TTC549 (cell line): ENCODE results near the gene CTIF.

Experiments used
- FAIRE-seq: peaks from 2 replicates; lab custom pipeline; 2012; peaks lifted over from hg19 to GRCh38; lab: Jason Lieb, UNC

CTIF gene

DNA sequence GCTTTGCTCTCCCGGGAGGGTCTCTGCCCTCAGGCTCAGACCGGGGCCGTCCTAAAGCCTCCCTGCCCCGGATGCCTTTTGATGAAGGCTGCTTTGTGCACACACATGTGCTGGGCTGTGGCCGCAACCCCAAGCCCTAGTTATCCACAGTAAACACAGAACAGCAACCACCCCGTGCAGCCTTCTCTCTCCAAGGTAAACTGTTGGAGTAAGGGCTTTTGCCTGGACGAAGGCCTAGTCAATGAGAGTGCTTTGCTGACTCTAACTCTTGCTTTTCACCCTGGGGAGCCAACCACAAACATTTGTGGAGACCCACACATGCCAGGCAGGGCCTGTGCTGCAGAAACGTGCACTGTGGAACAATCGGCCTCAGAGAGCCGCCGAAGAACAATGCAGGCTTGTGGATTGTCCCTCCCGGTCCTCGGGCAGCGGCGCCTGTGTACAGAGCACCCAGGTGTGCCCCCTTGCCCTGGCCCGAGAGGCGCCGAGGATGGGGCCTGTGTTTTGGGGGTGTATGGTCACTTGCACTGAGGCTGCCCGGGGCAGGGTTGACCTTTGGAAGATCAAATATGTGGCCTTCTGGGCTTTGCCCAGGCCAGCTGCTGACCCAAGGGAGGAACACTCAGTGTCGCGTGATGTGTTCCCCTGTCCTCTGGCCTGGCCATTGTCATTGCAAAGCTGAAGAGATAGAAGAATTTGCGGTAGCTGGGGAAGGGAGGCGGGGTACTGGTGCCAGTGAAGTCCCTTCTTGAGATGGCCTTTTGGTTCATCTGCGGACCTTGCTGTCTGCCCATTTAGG, 37.0 kb downstream of the CTIF start:
- no peak for FAIRE-seq

DNA sequence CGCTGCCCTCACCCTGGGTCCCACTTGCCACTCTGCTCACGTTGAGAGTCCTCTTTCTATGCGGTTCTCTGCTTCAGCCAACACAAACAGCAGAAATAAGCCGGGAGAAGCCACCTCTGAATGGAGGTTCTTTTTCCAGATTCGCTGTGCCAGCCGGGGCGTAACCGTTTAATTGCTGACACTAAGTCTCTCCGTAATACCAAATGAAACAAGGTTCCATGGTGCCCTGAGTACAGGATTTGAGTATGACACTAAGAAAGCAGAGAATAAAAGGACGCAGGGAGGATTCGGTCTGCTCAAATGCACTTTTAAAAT, 37.6 kb downstream of the CTIF start:
- FAIRE-seq, result no peak

DNA sequence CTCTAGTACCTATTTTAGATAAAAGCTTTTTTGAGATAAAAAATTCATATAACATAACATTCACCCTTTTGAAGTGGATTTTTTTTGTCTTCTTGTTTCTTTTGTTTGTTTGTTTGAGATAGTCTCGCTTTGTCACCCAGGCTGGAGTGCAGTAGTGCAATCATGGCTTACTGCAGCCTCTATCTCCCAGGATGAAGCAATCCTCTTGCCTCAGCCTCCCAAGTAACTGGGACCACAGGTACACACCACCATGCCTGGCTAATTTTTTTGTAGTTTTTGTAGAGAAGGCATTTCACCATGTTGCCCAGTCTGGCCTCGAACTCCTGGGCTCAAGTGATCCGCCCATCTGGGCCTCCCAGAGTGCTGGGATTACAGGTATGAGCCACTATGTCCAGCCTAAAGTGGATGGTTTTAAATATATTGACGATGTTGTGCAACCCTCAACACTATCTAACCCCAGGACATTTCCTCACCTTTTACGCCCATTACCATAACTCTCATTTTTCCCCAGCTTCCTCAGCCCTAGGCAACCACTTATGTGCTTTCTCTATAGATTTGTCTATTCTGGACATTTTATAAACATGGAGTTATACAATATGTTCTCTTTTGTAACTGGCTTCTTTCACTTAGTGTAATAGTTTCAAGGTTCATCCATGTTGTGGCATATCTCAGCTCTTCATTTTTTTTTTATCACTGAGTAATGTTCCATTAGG, 38.8 kb downstream of the CTIF start:
- FAIRE-seq, result no peak

DNA sequence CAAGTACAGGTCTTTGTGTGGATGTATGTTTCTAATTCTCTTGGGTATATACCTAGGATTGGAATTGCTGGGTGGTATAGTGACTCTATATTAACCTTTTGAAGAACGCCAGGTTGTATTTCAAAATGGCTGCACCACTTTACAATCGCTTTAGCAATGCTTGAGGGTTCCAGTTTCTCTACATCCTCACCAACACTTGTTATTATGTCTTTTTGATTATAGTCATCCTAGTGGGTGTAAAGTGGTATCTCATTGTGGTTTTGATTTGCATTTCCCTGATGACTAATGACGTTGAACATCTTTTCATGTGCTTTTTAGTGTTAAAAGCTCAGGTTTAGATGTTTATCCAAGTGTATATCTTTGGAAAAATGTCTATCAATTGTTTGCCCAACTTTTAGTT, 39.5 kb downstream of the CTIF start:
- FAIRE-seq, result no peak

DNA sequence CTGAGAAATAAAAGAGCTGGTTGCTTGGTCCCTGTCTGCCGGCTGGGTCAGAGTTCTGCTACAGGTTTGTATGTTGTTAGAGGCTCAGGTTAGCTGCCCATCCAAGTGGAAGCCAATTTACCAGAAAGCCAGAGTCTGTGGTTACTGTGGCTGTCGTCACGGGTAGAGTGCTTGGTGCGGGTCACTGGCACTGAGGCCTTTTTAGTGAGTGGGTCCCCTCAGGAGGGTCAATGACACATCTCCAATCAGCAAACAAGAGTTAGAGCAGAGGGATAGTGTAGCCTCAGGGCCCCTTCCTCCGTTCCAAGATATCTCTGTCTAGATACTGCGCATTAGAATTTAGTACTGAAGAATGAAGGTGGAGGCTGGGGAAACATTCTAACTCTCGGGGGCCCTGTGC, 41.2 kb downstream of the CTIF start:
- FAIRE-seq, result no peak

DNA sequence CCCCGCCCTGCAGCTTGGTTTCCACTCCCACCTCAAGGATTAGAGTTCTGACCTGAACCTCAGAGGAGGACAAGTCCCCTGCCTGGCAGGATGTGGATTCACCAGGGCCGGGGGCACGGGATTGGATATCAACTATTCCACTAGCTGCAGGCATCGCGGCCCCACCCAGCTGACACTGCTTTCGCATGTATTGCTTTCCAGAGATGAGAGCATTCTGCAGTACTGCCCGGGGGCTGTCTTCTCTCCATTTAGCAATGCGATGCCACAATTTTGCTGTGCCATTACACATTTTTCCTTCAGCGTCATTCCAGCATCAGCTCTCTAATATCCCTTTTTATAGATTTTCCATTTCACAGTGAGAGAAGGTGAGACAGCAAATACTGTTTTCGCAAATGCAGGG, 42.0 kb downstream of the CTIF start:
- FAIRE-seq, result no peak

DNA sequence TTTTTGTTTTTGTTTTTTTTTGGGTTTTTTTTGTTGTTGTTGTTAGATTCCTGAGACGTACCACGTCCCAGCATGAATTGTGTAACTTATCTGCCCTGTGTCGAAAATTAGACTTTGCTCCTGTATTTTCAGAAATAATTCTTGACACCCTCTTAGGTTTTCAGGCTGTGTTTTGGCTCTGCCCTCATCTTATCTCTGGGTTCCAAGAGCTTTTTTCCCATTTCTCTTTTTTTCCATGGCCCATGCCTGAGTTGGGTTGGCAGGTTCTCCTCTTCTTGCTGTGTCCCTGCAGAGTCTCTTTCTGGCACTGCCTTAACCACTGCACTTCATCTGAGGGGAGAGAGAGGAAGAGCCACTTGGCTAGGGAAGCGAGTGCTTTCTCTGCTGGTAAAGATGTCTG, 42.4 kb downstream of the CTIF start:
- no peak for FAIRE-seq

DNA sequence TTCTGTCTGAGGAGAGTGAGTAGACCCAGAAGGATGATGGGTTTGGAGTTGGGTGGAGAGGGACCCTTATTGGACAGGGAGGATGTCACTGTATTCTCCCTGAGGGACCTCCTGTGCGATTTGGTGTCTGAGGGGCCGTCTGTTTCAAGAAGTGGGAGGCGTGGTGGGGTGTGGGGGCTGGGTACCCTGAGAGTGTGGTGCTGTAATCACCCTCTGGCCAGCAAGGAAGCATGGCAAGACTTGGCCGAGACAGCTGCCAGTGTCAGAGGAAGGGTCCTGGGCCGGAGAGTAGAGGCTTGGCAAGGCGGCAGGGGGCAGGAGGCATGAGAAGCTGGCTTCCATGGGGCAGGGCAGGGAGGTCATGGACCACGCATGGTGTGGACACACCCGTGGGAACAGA, 43.1 kb downstream of the CTIF start:
- no peak for FAIRE-seq

DNA sequence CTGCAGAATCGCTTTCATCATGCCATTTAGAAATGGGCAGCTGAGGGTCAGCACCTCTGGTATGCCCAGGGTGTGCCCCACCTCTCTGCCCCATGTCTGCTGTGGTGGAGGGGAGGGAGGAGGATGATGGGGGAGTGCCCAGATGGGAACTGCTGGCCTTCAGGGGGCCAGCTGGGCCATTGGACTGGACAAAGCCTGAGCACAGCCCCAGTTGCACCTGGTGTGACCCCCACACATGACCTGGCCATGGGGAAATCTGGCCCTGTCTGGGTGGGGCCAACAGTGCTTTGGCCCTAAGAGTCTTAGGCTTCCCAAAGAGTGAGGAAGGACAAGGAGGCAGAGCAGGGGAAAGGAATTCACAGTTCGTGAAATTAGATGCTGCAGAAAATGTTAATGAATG, 44.1 kb downstream of the CTIF start:
- no peak for FAIRE-seq

DNA sequence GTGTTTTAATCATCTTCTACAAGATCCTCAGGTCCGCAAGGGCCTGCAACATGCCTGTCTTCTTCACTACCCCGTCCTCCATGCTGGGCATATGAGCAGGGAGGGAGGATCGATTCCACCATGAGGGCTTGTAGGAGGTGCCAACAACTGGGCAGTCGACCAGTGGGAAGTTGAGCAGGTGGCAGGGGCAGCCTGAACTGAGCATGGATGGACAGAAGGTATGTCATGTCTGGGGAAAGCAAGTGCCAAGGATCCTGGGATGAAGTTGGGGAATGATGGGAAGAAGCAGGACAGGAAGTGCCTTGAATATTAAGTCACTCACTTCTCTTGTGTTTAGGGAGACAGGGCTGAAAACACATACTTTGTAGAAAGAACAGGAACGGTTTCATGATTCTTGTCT, 44.7 kb downstream of the CTIF start:
- FAIRE-seq, result no peak

DNA sequence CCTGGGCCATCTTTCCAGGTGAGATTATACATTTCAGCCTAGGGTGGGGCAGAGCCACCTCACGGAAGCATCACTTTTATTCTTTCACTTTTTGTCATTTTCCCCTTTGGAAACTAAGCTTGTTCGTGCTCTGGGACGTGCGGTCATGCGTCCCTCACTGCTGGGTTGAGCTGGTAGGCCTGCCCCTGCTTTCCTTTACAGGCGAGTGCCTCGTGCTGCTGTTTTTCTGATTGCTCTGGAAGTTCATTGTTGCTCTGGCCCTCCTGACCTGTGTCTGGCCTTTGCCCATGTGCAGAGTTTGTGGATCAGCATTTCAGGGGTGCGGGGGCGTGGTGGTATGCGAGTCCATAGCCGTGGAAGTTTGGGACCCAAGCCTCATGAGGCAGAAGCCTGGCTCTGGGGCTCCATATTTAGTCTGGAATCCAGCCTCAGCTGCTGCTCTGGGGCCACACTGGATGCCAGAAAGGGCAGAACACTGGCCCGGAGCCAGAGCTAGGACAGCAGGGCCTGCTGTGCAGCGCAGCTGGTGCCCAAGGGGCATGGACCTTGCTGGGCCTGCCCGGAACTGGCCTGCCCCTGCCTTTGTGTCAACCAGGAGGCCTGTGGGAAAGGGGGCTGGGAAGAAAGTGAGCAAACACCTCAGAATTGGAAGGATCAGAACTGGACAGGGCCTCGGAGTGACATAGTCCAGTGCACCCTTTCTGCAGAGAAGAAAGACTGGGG, 51.1 kb downstream of the CTIF start:
- FAIRE-seq, result no peak

DNA sequence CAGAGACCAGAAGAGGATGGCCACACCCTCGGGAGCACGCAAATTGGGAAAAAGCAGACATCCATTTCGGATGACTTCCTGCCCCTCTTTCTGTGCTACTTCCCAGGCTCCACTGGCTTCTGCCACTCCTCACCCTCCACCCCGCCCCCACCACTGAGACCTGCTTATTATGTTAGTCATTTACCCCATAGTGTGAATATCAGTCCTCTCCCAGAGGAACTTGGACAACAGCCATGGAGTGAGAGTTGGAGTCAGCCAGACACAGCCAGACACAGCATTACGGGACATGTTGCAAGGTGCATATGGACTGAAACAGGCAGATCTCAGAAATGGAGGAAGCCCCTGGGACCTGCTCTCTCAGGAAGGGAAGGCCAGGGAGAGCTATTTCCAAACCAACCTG, 51.8 kb downstream of the CTIF start:
- no peak for FAIRE-seq

DNA sequence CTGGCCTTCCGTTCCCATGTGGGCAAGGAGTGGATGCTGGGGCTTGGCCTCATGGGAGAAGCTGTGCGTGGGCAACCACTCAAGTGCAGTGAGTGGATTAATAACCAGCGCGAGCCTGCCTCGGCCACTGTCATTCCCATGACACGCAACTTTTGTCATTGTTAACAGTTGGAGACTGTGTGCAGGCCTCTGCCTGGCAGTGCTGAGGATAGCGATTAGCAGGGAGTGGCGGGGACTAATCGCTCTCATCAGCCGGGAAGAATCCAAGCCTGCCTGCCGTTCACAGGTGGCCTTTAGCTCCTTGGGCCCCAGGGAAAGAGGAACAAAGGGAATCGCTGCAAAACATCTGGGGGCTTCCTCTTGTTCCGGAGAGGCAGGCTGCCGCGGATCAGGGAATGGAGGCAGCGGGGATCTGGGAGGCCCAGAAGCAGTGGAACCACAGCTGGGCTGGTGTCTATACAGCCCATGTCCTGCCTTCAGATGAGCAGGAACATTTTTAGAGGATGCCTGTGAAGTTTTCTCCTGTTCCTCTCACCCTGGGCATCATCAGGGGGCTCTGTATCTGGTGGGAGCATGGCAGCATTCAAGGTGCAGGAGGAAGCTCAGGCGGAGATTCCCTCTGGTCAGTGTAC, 53.8 kb downstream of the CTIF start:
- FAIRE-seq, result no peak

DNA sequence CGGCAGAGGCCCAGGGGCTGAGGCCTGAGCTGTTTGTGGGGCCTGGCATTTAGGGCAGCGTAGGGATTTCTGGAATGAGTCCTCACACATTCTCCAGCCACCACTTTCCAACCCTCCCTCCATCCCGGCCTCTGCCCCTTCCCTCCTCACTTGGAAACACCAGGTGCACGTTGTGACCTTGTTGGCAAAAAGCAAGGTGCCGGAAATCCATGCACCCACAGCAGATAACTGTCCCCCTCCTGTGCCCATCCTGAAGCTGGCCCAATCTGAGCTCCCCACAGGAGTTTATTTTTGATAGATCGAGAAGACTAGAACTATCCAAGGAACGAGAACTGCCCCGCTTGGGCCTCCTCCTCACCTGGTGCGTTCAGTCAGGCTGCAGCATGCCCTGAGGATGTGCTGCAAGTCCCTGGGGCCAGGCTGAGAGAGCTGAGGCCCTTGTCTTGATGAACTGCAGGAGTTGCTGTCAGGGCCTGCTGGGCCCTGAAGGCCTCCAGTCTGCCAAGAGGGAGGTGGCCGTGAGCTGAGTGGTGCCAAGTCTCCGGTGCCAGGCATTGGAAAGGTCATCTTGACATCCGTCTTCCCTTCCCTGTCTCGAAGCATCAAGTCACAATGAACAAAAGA, 55.8 kb downstream of the CTIF start:
- no peak for FAIRE-seq

DNA sequence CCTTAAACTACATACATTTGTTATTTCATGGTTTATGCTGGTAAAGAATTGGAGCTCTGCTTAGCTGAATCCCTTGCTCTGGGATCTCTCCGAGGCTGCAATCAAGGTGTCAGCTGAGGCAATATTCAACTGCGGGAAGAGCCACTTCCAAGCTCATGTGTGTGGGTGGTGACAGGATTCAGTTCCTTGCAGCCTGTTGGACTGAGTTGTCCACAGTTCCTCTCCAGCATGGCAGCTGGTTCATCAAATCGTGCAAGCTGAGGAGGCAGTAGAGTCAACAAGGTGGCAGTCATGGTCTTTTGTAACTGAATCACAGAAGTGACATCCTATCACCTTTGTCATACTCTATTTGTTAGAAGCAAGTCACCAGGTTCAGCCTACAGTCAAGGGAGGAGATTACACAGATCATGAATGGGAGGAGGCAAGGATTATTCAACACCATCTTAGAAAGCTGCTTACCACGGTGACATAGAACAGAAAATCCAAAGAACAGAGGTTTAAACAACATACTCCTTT, 56.9 kb downstream of the CTIF start:
- FAIRE-seq, result no peak

DNA sequence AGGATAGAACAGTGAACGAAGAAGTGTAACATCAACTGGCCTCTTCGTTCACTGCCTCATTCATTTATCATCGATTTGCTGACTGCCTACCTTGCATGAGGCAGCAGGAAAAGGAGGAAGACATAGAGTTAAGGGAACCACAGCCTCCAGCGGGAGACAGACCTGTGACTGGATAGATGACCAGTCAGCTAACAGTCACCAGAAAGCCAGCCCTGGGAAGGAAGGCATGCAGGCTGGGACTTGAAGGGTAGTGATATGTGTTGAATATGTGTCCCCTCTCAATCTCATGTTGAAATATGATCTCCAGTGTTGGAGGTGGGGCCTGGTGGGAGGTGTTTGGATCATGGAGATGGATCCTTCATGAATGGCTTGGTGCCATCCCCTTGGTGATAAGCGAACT, 58.3 kb downstream of the CTIF start:
- FAIRE-seq, result no peak

DNA sequence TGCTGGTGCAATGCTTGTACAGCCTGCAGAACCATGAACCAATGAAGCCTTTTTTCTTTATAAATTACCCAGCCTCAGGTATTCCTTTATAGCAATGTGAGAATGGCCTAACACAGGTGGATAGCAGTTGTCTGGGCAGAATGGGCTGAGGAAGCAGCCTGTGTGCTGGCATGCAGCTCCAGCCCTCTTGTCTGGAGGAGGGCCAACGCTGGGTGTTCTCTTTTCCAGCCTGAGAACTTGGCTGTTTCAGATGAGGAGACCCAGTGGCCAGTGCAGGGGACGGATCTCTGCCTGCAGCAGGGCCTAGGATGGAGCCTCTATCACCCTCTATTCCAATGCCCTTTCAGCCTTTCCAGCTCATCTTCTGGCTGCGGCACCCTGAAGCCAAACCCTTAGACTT, 58.8 kb downstream of the CTIF start:
- FAIRE-seq, result no peak

DNA sequence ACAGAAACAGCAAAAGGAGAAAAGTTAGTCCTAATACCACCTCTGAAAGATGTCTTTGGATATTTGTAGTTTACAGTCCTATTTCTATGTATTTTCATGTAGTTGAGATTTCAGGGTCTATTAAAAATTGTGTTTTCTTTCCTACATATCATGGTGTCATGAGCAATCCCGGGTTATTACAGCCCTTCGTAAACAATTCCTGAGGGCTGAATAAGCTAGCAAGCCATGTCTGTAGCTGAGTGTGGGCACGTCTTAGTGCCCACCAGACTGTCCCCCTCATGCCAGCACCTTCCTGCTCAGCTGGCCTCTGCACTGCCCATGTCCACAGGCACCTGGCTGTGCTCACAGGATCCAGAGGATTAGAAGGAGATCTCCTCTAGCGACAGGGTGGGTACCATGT, 60.6 kb downstream of the CTIF start:
- no peak for FAIRE-seq

DNA sequence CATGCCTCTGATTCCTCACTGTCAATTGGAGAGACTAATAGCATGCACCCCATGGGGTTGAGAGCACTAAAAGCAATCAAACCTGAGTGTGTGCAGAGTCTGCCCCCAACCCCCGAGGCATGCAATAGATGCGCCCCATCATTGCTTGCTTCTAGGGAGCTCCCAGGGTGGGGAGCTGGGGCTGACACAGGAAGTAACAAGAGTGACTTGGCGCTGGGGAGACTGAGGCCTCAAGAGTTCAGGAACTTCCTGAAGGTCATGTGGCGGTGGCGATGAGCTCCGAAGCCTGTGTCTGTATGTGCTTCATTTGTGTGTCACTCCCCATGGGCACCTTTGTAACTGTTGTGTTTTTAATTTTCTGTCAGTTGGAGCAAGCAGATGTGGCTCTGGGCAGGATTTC, 61.2 kb downstream of the CTIF start:
- no peak for FAIRE-seq

DNA sequence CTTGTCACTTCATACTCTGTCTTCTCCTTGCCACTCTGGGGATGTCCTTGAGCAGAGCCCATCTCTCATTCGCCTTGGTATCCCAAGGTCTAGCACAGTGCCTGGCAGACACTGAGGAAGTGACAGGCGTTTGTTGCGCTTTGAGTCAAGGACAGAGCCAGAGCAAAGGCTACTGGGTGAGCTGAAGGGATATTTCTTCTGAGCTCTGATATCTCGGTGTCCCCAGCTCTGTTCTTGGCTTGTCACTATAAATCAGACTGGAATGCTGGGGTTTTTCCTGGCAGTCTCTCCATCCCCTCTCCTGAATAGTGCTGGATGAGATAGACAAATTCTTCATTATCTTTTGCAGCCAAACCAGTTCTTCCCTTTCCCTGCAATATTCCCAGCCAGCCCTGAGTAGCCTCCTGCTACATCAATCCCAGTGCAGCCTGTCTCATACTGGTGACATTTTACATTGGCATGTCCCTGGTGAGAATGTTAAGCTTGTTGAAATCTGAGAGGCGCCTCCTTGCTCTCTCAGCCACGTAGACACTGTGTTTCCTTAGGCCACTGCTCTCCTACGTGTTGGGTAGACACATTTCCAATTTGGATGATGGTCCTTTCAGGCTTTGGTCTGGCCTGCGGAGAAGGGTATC, 61.7 kb downstream of the CTIF start:
- no peak for FAIRE-seq

DNA sequence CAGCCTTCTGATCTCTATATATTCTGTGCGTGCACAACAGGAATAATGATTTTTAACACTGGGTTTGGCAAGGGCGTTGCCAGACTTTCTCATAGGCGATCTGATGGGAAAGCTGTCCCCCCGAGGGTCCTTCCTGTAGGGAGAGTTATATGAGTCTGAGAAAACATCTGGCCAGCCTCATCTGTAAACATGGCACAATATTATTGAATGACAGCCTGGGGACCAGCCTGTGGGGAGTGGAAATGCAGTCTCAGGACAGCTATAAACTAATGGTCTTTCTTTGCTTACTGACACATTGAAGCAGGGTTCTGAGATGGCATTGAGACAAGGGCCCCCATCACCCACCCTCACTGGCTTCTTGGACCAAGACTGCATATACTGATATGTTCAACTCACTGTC, 62.5 kb downstream of the CTIF start:
- no peak for FAIRE-seq
